NCI-H1436 (cell line): ENCODE data around the gene CD80.
"Not testable (repeated sequence)": the region's sequence is repeated elsewhere in the genome, so short reads cannot be mapped to it uniquely, and the experiment has no call there.

ENCODE experiments used
- DNase-seq: peaks from one replicate; lab custom pipeline; 2025; lab: John Stamatoyannopoulos, UW

The CD80 gene

GRCh38 chr3:119559441-119559963, at the start of gene CD80:
CD80 (minus strand) TSS chr3:119559614; CDS start chr3:119557728, 1,886 bp downstream.
- DNase-seq = no peak

GRCh38 chr3:119608405-119609000, 49.1 kb upstream of the CD80 start:
- no peak for DNase-seq

- DNase-seq = no peak
These were observed 45.5 kb upstream of the CD80 start for GRCh38 chr3:119604878-119605277.

GRCh38 chr3:119602676-119603075, 43.3 kb upstream of the CD80 start:
- no peak for DNase-seq

- DNase-seq = no peak
These were observed 41.7 kb upstream of the CD80 start for GRCh38 chr3:119601154-119601553.

- DNase-seq = peak; percentile 20
These were observed 41.3 kb upstream of the CD80 start for GRCh38 chr3:119600732-119601131.

- DNase-seq = no peak
These were observed 40.3 kb upstream of the CD80 start for GRCh38 chr3:119599558-119600174.

- DNase-seq = no peak
These were observed 39.1 kb upstream of the CD80 start for GRCh38 chr3:119598410-119599098.

GRCh38 chr3:119597548-119598288, 38.3 kb upstream of the CD80 start, which contains the start of gene PLA1A:
PLA1A (plus strand) TSS chr3:119597885; CDS start chr3:119597914, 29 bp downstream.
- DNase-seq = no peak

- no peak for DNase-seq
These were observed 37.0 kb upstream of the CD80 start for GRCh38 chr3:119596398-119596797.

- no peak for DNase-seq
These were observed 36.4 kb upstream of the CD80 start for GRCh38 chr3:119595639-119596334.

- not testable (repeated sequence) for DNase-seq
These were observed 35.5 kb upstream of the CD80 start for GRCh38 chr3:119594929-119595328.

GRCh38 chr3:119594066-119594465, 34.7 kb upstream of the CD80 start:
- no peak for DNase-seq

- no peak for DNase-seq
These were observed 33.4 kb upstream of the CD80 start for GRCh38 chr3:119592861-119593260.

- no peak for DNase-seq
These were observed 31.3 kb upstream of the CD80 start for GRCh38 chr3:119590706-119591105.

- DNase-seq = no peak
These were observed 29.8 kb upstream of the CD80 start for GRCh38 chr3:119589102-119589773.

GRCh38 chr3:119588112-119588511, 28.7 kb upstream of the CD80 start:
- DNase-seq = no peak

GRCh38 chr3:119586733-119587172, 27.3 kb upstream of the CD80 start:
- no peak for DNase-seq

- no peak for DNase-seq
These were observed 26.6 kb upstream of the CD80 start for GRCh38 chr3:119585856-119586570.

GRCh38 chr3:119585208-119585607, 25.8 kb upstream of the CD80 start:
- DNase-seq = no peak
